Measurements from ENCODE around the gene MYO9A. TPM values are rescaled to one million over a fixed set of nuclear protein-coding genes. Genes with fewer than 3 reads are reported as not detected.

The MYO9A gene
- polyA plus RNA-seq, 1 experiment: 13.1 TPM

- H3K36me3 ChIP-seq (ENCODE audit: control insufficient read depth, insufficient read depth, low read length): no peaks in the 10 kb centered on the region
- no peak for TF ChIP-seq CTCF (IDR thresholded peaks at IDR 0.05; ENCODE audit: insufficient read depth, low read depth, low read length)
- no peak overlapping the region for H3K4me3 ChIP-seq (ENCODE audit: low read depth, low read length)
- DNase-seq (ENCODE audit: low read depth): no peak
- ChIA-PET CTCF (no interaction called here), POLR2A (no interaction called here)
- H3K27me3 ChIP-seq (ENCODE audit: control insufficient read depth, insufficient read depth, low read length): no peaks in the 10 kb centered on the region
Observed at GRCh38 chr15:72047020-72047419, 70.9 kb downstream of the MYO9A start.

DNA sequence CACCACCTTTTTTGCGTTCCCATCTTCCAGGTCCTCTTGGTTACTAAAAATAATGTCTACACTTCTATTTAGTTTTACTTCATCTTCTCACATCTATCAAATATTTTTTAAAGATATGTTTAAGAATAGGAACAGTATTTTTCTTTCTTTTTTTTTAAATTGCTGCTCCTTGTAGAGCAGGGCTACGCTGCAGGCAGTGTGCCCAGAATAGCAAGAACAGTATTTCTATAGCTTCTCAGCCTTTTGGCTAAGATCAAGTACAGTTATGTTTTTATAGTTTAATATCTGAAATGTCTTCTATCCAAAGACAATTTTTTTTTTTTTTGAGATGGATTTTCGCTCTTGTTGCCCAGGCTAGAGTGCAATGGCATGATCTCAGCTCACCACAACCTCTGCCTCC, 73.0 kb downstream of the MYO9A start:
- Histone ChIP-seq H3K36me3 (ENCODE audit: control insufficient read depth, insufficient read depth, low read length) (no peaks in the 10 kb centered on the region; the same call in 1 of the 2 replicates), H3K4me3 (ENCODE audit: low read depth, low read length) (no peak overlapping the region), H3K27me3 (ENCODE audit: control insufficient read depth, insufficient read depth, low read length) (no peaks in the 10 kb centered on the region)
- no peak for DNase-seq (ENCODE audit: low read depth)
- no peak for TF ChIP-seq CTCF (IDR thresholded peaks at IDR 0.05; ENCODE audit: insufficient read depth, low read depth, low read length)
- CTCF ChIA-PET: no interaction called here
- POLR2A ChIA-PET: no interaction called here

DNA sequence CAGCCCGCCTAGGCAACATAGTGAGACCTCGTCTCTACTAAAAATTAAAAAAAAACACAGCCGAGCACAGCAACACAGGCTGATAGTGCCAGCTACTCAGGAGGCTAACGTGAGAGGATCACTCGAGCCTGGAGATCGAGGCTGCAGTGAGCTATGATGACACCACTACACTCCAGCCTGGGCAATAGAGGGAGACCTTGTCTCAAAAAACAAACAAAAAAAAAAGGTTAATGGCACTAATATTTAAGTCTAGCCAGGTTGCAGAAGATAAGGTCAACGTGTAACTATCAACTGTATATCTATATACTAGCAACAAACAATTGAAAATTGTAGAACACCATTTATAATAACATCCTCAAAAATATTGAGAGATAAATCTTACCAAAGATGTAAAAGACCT, 75.1 kb downstream of the MYO9A start:
- CTCF ChIA-PET: interaction anchor here (1.4 kb wide), 1 partner anchor 9 kb away, joined by 6 read pairs; no protein-coding TSS in a partner anchor
- no peak for DNase-seq (ENCODE audit: low read depth)
- no peak overlapping the region for H3K4me3 ChIP-seq (ENCODE audit: low read depth, low read length)
- no peak for TF ChIP-seq CTCF (IDR thresholded peaks at IDR 0.05; ENCODE audit: insufficient read depth, low read depth, low read length)
- POLR2A ChIA-PET: interaction anchor here (0.6 kb wide), 1 partner anchor 16 kb away, joined by 3 read pairs; no protein-coding TSS in a partner anchor
- no peaks in the 10 kb centered on the region; the same call in 1 of the 2 replicates for H3K36me3 ChIP-seq (ENCODE audit: control insufficient read depth, insufficient read depth, low read length)
- H3K27me3 ChIP-seq (ENCODE audit: control insufficient read depth, insufficient read depth, low read length): no peaks in the 10 kb centered on the region

DNA sequence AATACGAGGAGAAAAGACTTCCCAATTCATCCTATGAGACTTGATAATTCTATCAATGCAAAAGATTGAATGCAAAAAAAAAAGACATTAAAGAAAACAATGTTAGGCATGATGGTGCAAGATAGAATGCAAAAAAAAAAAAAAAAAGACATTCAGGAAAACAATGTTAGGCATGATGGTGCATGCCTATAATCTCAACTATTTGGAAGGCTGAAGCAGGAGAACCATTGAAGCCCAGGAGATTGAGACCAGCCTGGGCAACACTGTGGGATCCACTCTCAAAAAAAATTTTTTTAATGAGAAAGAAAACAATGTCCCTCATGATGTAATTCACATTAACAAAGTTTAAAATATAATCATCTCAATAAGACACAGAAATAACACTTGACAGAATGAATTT, 75.9 kb downstream of the MYO9A start:
- Histone ChIP-seq H3K36me3 (ENCODE audit: control insufficient read depth, insufficient read depth, low read length) (no peaks in the 10 kb centered on the region; the same call in 1 of the 2 replicates), H3K27me3 (ENCODE audit: control insufficient read depth, insufficient read depth, low read length) (no peaks in the 10 kb centered on the region), H3K4me3 (ENCODE audit: low read depth, low read length) (no peak overlapping the region)
- CTCF ChIA-PET: interaction anchor here (1.4 kb wide), 1 partner anchor 9 kb away, joined by 6 read pairs; no protein-coding TSS in a partner anchor
- no peak for TF ChIP-seq CTCF (IDR thresholded peaks at IDR 0.05; ENCODE audit: insufficient read depth, low read depth, low read length)
- no peak for DNase-seq (ENCODE audit: low read depth)
- POLR2A ChIA-PET: no interaction called here

DNA sequence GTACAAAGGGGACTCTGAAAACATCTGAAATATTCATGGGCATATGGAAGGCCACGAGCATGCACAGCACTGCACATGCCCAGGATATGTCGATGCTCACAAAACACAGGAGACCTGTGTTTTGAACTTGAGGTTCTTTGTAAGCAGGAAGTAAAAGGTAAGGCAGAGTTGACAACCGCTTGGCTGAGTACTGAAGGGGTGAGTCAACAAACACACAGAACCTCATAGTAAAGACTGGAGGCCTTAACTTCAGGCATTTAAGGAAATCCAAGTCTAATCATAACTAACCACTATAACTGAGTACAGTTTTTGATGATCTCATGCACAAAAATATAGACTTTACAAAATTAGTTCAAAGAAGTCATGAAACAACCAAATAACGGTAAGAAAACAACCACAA, 80.6 kb downstream of the MYO9A start:
- ChIA-PET CTCF (no interaction called here), POLR2A (no interaction called here)
- no peak overlapping the region for H3K4me3 ChIP-seq (ENCODE audit: low read depth, low read length)
- DNase-seq (ENCODE audit: low read depth): no peak
- H3K27me3 ChIP-seq (ENCODE audit: control insufficient read depth, insufficient read depth, low read length): no peaks in the 10 kb centered on the region
- H3K36me3 ChIP-seq (ENCODE audit: control insufficient read depth, insufficient read depth, low read length): no peaks in the 10 kb centered on the region; the same call in 1 of the 2 replicates
- no peak for TF ChIP-seq CTCF (IDR thresholded peaks at IDR 0.05; ENCODE audit: insufficient read depth, low read depth, low read length)

All from BJ (cell line).